Right renal cortex interstitium (tissue), 3 donors: ENCODE measurements around the gene HAPSTR1. TPM values are rescaled to one million over a fixed set of nuclear protein-coding genes. Genes with fewer than 3 reads are reported as not detected.

Experiments used
- polyA plus RNA-seq, 3 donors: library from polyadenylated mRNA; unstranded; fragments of 120-200 nt; gene quantifications; one replicate each; pipeline ENCODE4 v1.2.1, GENCODE V29; 2013; ENCODE audit not compliant: insufficient read length in 3 of 3

The HAPSTR1 gene
- polyA plus RNA-seq, 3 donors, result 48.1 to 49.0 (median 48.6) TPM

Other genes starting within 250 kb of the HAPSTR1 start
- gene CARHSP1, start 222.6 kb upstream of the HAPSTR1 start, polyA plus RNA-seq, result 10 to 100 TPM; 64.9 to 74.6 (median 65.4) TPM
- gene LITAFD, start 209.3 kb upstream of the HAPSTR1 start, polyA plus RNA-seq, result not detected
- 100 to 1,000 TPM; 112 to 124 (median 120) TPM for gene USP7, start 127.7 kb upstream of the HAPSTR1 start, polyA plus RNA-seq